Ammon's horn (tissue), 1 donor: ENCODE measurements around the gene CD300A.

ENCODE experiments used
- DNase-seq: peaks from one replicate; pipeline ENCODE4 v3.0.0-alpha.2; 2016; ENCODE audit warnings: low spot score

Gene CD300A

GRCh38 chr17:74439691-74440567 lies 26.5 kb upstream of the CD300A start:
- no peak for DNase-seq

- DNase-seq = no peak
Observed at GRCh38 chr17:74441537-74441936, 24.9 kb upstream of the CD300A start.

GRCh38 chr17:74442291-74442669 lies 24.2 kb upstream of the CD300A start:
- DNase-seq = no peak

DNA sequence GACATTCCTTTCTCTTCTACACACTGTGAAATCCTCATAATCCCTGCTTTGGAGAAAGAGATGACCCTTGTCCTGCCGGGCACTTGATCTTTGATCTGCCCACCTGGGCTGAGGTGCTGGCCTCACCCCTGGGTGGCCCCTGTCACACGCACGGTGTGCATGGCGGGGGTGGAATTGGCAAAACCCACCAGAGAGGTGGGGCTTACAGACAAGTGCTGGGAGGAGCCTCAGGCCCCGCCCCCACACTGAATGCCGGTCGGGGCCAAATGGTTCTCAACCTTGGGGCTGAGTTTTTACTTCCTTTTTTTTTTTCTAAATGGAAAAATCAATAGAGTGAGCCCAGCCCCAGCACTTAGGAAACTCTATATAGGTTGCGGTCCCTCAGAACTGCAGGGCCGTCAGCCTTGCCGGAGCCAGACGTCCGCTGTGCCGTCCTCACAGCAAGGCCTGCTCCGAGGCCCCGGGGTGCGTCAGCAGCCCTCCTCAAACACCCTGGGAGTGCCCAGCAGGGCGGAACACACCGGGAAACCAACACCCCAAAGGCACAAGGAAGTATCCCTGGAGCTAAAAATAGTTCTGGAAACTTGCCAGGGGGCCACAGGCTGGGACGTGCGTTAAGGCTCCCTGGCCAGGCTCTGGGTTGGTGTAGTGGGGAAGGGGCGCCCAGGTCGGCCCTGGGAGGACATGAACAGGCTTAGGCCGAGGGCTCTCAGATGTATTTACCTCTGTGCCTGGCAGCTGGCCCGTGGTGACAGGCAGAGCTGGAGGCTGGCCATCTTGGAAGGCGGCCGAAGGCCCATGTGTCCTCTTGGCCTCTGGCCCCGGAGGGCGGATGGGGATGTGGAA lies 23.5 kb upstream of the CD300A start:
- DNase-seq = peak; percentile 82

GRCh38 chr17:74443516-74444296 lies 22.7 kb upstream of the CD300A start:
- DNase-seq = peak; percentile 23

GRCh38 chr17:74444406-74444805 lies 22.0 kb upstream of the CD300A start:
- DNase-seq = peak; percentile 57

GRCh38 chr17:74445158-74445557 lies 21.3 kb upstream of the CD300A start:
- no peak for DNase-seq

DNA sequence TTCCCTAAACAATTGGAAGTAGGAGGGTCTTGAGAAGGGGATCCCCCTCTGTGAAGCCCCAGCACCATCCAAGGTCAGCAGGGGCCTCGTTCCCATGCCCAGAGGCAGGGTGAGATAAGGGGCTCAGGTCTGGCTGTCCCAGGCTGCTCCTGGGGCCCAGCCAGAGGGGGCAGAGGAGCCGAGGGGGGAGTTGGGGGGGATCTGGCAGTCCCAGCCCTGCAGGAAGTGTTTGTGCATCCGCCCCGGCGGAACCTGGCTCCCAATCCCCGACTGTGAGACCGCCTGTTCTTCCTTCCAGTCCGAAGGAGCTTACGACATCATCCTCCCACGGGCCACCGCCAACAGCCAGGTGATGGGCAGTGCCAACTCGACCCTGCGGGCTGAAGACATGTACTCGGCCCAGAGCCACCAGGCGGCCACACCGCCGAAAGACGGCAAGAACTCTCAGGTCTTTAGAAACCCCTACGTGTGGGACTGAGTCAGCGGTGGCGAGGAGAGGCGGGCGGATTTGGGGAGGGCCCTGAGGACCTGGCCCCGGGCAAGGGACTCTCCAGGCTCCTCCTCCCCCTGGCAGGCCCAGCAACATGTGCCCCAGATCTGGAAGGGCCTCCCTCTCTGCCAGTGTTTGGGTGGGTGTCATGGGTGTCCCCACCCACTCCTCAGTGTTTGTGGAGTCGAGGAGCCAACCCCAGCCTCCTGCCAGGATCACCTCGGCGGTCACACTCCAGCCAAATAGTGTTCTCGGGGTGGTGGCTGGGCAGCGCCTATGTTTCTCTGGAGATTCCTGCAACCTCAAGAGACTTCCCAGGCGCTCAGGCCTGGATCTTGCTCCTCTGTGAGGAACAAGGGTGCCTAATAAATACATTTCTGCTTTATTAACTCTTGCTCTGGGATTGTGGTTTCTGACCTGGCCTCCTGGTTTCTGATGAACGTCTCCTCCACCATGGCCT lies 19.6 kb upstream of the CD300A start:
- DNase-seq = peak; percentile 41

DNA sequence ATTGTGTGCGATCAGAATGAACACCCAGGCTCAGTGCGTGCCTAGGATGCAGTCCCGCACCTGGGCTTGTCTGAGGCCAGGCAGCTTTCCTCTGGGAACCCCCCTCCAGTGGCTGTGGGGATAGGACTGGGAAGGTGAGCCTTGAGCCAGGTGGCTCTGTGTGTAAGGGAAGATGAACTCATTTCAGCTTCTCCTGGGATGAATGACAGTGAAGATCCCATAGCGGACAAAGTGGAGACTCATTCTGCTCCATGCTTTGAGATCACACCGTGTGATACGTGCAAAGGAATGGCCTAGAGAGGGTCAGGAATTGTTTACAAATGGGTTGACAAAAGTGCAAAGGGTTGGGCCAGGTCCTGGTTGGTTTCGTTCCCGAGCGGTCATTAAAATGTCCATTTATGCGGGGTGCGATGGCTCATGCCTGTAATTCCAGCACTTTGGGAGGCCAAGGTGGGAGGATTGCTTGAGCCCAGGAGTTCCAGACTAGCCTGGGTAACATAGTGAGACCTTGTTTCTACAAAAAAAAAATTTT lies 18.7 kb upstream of the CD300A start:
- DNase-seq = no peak

GRCh38 chr17:74448756-74449155 lies 17.7 kb upstream of the CD300A start:
- DNase-seq = no peak

DNA sequence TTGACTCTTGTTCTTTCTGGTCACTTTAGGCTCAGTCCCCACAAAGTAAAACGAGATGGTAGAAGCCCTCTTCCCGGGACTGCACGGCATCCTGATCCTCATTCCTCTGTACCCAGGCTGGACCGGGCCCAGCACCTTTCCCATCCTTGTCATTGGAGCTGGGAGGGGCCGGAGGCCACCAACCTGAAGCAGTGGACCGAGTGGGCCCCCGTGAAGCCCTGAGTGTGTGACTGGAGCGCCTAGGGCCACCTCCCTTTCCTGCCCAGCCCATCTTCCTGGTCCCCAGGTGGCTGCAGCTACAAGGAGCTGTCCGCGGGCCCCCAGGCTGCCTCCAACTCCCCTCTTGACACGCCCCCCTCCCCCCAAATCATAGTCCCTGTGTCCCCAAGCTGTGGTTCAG lies 17.1 kb upstream of the CD300A start:
- no peak for DNase-seq

DNA sequence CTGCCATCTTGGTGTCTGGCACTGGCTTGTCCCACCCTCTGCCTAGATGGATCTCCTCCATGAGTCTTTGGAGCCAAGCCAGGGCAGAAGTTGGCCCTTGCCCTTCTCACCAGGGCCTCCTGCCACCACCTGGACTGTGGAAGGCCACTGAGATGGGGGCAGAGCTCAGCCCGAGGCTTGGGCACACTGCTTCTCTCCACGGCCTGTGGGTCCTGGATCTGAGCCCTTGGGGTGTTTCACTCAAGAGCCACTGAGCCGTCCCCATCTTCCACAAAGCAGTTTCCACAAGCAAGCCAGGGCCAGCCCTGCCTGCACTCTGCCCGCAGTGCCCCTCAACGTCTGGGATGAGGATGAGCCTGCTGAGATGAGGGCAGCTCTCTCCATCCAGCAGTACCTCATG lies 16.7 kb upstream of the CD300A start:
- no peak for DNase-seq

- no peak for DNase-seq
Observed at GRCh38 chr17:74450231-74450630, 16.2 kb upstream of the CD300A start.

DNA sequence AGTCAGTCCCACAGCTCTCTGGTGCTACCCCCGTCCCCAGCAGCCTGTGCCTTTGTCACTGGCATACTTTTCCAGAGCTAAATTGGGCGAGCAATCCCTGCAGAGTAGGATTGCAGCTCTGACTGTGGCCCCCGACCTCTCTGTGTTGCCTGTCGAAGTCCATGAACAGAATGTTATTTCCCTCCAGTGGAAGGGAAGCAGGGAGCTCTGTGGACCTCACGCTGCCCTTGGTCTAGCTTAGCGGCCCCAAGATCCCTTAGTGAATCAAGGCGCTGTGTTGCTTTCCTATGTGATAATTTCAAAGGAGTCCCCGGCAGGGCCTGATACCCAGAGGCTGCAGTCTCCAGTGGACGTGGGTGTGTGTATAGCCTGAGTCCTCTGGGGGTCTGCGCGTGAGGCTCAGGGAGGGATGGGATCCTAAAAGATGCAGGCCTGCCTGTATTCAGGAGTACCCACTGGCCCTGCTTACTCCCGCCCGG lies 15.5 kb upstream of the CD300A start:
- DNase-seq = no peak

GRCh38 chr17:74451557-74451956 lies 14.9 kb upstream of the CD300A start:
- DNase-seq = no peak

GRCh38 chr17:74452033-74452840 lies 14.2 kb upstream of the CD300A start:
- no peak for DNase-seq

DNA sequence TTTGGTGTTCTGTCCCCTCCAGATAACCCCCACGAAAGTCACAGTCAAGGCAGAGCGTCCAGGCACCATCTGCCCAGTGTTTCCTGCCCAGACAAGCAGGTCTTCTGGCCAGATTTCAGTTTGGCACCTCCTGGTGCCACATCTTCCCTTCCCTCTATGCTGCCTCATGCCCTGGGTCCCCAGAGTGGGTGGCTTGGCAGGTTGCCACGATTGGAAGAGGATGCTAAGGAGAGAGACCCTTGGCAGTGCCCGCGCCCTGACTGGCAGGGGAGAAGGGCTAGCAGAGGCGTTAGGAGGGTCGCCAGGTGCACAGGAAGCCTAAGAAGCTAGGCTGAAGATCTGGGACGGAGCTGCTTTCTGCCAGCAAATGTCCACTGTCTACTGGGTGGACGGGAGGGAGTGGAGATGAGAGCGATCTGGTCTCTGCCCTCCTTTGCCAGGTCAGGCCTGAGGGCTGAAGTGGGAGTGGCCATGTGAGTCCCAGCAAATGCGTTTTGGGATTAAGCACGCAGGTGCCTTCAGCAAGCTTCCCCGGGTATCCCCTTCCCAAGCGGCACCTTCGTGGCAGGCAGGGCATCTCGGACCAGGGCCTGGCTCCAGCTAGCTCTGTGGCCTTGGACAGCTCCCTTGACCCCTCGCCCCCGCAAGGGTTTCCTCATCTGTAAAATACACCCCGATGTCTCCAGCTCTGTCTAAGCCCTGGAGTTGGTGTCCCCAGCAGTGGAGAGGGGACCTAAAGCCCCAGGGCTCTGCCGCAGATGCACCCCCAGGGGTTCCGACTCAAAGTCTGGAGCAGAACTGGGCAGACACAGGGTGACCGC lies 13.4 kb upstream of the CD300A start:
- no peak for DNase-seq

DNA sequence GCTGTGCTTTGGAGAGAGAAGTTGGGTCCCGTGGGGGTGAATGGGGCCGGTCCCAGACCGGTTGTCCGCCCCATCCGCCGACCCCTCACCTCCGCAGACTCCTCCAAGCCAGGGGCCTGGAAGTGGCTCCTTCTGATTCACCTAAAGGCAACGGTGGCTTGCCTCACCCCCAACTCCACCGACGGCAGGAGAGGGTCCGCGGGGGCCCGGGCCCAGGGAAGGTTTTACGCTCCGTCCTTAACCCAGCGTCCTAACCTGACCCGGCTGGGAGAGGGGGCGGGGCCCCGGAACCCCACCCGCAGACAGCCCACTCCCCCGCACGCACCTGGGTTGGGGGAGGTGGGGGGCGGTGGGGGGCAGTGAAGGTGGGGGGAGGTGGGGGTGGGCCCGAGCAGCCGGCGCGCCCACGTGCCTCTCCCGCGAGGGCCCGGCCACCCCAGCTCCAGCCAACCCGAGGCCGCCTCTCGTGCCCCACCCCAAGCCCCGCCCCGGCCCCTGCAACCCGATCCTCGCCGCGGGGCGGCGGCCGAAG lies 12.7 kb upstream of the CD300A start:
- DNase-seq = no peak
